GM21381 (cell line): ENCODE results near the gene IL4R.
A peak's percentile ranks its signal among the peaks of the same experiment; 100 is the strongest.
"Not testable (repeated sequence)": the region's sequence is repeated elsewhere in the genome, so short reads cannot be mapped to it uniquely, and the experiment has no call there.

Experiments used
- ATAC-seq: cut with Tn5 transposase; IDR thresholded peaks from one replicate; pipeline ENCODE4 v1.9.1; 2021; ENCODE audit warnings: mild to moderate bottlenecking, moderate library complexity; ENCODE audit not compliant: unreplicated experiment

Gene IL4R

DNA sequence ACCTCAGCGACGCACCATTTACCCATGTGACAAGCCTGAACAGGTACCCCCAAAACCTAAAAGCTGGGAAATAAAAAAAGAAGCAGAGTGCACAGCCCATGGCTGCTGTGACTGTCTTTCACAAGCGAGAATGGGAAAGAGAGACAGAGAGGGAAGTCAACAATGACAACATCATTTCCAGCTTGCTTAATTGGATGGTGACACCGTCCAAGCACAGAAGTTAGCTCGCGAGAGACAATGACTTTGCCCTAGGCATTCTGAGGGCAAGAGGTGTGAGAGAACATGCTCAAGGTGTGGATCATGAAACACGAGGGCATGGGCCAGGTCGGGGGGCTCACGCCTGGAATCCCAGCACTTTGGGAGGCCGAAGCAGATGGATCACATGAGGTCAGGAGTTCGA is 25.9 kb upstream of the IL4R start:
- ATAC-seq, result no peak

GRCh38 chr16:27288313-27288712 is 25.5 kb upstream of the IL4R start:
- not testable (repeated sequence) for ATAC-seq

GRCh38 chr16:27289669-27290068 is 24.1 kb upstream of the IL4R start:
- no peak for ATAC-seq

DNA sequence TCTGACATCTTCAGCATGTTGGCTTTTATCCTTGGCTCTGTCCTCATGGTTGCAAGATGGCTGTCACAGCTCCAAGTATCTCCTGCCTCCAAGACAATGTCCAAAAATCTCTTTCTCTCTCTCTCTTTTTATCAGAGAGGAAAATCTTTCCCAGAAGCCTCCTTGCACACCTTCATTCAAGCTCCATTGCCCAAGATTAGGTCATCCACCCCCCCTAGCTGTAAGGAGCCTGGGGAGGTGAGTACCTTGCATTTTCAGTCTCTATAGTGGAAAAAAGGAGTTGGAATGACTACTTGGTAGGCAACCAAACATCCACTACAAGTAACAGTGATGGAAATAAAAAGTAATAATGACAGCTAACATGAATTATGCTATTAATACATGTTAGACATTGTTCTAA is 23.2 kb upstream of the IL4R start:
- ATAC-seq, result no peak

DNA sequence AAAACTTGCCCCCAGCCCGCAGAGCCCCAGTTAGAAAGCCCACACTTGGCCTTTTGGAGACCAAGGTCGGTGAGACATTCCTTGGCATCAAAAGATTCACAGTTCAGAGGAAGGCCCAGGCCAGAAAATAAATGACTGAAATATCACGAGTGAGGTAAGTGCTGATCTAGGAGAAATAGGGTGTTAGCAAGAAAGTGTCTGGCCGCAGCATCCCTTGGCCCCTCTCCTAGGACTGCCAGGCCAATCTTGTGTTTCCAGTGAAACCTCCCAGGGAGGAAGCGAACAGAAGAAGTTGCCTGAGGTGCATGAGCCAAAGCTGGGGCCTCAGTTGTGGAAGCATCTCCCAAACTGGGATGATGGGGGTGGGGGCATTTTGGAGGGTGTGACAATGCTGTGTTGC is 22.7 kb upstream of the IL4R start:
- no peak for ATAC-seq

- no peak for ATAC-seq
These were observed 22.0 kb upstream of the IL4R start for GRCh38 chr16:27291722-27292240.

DNA sequence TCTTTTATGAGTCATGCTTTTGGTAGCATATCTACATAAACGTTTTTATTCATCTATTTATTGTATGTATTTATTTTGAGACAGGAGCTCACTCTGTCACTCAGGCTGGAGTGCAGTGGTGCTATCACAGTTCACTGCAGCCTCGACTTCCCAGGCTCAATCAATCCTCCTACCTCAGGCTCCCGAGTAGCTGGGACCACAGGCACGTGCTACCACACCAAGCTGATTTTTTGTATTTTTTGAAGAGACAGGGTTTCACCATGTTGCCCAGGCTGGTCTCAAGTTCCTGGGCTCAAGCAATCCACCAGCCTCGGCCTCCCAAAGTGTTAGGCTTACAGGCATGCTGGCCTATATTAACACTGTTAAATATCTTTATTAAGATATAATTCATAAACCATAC is 20.4 kb upstream of the IL4R start:
- ATAC-seq, result no peak

DNA sequence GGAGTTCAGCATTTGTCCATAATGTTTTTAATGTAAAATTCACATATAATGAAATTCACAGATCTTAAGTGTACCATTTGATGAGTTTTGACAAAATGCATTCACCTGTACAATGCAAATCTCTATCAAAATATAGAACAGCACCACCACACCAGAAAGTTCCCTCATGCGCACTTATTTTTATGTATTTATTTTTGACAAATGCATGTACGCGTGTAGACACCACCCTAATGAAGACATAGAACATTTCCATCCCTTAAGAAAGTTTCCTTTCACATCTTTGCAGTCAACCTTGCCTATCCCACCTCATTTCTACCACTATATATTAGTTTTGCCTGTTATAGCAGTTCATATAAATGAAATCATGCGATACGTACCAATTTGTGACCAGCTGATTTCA is 15.6 kb upstream of the IL4R start:
- no peak for ATAC-seq

DNA sequence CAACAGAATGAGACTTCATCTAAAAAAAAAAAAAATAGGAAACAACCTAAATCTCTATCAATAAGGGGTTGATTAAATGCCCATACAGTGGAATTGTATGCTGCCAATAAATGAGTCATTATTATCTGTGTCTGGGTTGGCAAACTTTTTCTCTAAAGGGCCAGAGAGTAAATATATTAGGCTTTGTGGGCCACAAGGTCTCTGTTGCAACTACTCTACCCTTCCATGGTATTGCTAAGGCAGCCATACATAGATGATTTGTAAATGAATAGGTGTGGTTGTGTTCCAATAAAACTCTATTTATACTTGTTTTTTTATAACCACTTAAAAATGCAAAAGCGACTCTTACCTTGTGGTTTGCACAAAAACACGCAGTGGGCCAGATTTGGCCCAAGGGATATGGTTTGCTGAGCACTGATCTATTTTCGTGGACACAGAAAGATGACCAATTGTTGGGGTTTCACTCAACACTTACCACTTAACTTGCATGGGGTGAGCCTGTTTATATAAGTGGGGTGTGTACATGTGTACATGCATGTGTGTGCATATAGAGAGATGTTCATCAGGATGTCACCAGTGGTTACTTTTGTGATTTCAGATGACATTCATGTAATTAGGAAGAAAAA is 12.4 kb upstream of the IL4R start:
- ATAC-seq, result peak; percentile 55

GRCh38 chr16:27302126-27302525 is 11.6 kb upstream of the IL4R start:
- ATAC-seq, result no peak

- no peak for ATAC-seq
These were observed 10.3 kb upstream of the IL4R start for GRCh38 chr16:27303256-27304100.

DNA sequence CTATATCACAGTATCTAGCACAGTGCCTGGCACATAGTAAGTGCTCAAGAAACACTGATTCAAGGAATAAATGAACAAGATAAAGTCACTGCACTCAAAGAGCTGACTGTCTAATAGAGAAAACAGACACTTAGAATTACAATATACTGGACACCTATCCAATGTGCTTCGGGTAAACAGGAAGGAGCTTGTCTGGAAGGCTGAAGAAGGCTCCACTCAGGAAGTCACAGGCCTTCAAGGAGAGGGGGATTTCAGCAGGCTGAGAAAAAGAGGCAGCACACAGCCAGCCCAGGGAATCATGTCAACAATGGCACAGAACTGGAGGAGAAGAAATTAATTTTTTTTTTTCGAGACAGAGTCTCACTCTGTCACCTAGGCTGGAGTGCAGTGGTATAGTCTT is 9.7 kb upstream of the IL4R start:
- no peak for ATAC-seq

DNA sequence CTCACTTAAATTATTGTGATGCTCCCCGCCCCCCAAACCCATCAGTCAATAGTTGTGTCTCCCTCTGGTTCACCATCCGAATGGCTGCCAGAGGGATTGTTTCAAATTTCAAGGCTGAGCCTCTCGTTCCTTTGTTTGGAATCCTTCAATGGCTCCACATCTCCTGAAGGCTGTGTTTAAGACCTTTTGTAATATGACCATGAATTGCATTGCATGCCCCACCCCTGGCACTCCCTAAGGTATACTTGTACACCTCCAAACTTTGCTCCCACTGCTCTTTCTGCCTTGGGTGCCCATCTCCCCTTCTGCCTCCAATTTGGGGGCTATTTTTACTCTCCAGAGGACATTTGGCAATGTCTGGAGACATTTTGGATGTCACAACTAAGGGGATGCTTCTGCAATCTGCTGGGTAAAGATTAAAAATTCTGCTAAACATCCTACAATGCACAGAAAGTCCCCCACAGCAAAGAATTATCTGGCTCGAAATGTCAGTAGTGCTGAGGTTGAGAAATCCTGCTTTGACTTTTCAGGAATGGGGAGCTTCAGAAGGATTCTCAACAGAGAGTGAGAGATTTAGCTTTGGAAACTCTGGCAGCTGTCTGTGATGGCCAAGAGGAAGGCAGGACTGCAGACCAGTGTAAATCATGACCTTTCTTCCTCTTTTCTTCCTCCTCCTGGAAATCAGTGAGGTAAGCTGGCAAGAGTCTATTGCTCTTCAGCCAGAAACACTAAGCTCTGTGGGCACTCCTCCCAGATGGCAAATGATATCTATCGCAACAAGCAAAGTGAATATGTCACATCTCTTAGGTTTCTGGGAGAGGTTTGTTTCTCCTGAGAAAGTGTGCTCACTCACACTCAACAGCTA is 8.7 kb upstream of the IL4R start:
- no peak for ATAC-seq

GRCh38 chr16:27305839-27306442 is 7.8 kb upstream of the IL4R start:
- ATAC-seq, result no peak

- no peak for ATAC-seq
These were observed 5.0 kb upstream of the IL4R start for GRCh38 chr16:27308792-27309191.

DNA sequence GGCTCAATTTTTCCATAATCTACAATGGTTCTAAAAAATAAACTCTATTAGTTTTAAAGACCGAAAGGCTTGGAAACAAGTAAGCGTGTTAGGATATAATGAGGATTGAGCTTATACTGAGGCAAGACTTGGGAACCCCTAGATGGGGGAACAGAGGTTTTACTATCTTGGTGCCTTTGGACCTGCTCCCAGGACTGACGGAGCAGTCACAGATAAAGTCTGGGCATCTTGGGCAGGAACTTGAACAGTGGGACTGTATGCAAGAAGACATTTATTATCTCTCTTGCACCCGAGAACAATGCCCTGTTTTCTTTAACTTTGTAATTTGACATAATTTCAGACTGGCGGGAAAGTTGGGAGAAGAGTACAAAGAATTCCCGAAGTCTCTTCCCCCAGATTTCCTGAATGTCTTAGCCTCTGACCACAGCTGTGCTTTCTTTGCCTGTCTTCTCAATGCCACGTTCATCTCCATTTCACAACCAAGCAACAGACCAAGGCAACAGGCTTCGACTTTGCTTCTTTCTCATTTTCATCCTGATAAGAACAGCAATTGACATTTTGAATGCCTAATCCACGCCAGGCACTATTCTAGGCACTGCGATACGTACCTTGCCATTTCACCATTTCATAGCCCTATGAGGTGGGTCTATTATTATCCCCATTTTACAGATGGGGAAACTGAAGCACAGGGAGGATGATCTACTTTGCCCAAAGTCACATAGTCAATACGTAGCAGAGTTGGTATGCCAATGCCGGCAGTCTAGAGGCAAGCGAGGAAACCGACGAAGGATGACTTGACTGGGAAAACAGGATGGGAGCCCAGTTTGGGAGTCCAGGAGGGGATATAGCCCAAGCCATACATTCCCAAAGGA is 3.0 kb upstream of the IL4R start:
- ATAC-seq, result no peak

DNA sequence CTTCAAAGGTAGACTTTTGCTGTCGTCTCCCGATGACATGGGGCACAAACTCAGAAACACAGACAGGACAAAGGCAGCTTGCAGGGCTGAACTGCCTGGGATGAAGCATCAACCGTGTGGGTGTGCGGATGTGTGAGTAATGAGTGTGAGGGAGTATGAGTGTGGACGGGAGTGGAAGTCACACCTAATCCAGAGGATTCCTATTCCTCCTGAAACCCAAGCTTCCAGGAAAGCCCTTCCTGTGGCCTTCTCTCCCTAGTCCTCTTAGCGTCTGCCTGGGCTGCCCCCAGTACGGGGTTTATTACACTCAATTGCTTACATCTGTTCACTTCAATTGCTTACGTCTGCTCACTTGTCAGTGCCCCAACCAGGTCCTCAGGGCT is 2.3 kb upstream of the IL4R start:
- no peak for ATAC-seq

DNA sequence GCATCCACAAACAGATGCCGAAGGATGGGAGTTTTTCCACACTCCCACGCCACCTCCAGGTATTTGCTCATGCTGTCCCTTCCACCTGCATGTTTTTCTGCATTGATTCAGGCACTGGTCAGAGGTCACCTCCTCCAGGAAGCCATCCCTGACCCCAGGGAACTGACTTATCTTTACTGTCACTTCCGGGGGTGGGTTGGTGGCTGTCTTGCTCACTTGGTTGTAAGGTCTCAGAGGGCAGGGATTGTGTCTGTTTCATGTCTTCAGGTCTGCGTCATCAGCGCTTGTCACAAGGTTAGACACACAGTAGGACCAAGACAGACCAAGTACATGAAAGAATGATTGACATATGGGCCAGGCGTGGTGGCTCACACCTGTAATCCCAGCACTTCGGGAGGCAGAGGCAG is 1.9 kb upstream of the IL4R start:
- ATAC-seq, result no peak

- no peak for ATAC-seq
These were observed 973 bp upstream of the IL4R start for GRCh38 chr16:27312580-27313421.
